Measurements from ENCODE around the gene MKNK1. TPM values are rescaled to one million over a fixed set of nuclear protein-coding genes. Genes with fewer than 3 reads are reported as not detected.

The MKNK1 gene
- total RNA-seq, 1 donor from 2014 or later = 23.4 TPM

- DNase-seq (ENCODE audit: low spot score) = no peak
These were observed 15.7 kb upstream of the MKNK1 start for GRCh38 chr1:46619656-46620258.

GRCh38 chr1:46618754-46619415 is 14.8 kb upstream of the MKNK1 start:
- DNase-seq (ENCODE audit: low spot score) = no peak

GRCh38 chr1:46617833-46618232 is 13.8 kb upstream of the MKNK1 start:
- DNase-seq (ENCODE audit: low spot score) = no peak

- DNase-seq (ENCODE audit: low spot score) = no peak
These were observed 13.2 kb upstream of the MKNK1 start for GRCh38 chr1:46617108-46617800.

- DNase-seq (ENCODE audit: low spot score) = peak; percentile 96
These were observed 12.4 kb upstream of the MKNK1 start, which contains the start of gene MOB3C for GRCh38 chr1:46616277-46617107. Gene MOB3C (minus strand): TSS chr1:46616811. CDS start chr1:46613321, 3,490 bp downstream.

GRCh38 chr1:46615735-46616134 is 11.7 kb upstream of the MKNK1 start:
- no peak for DNase-seq (ENCODE audit: low spot score)

GRCh38 chr1:46615088-46615487 is 11.0 kb upstream of the MKNK1 start:
- DNase-seq (ENCODE audit: low spot score) = no peak

GRCh38 chr1:46614604-46614984 is 10.5 kb upstream of the MKNK1 start:
- no peak for DNase-seq (ENCODE audit: low spot score)

GRCh38 chr1:46613661-46614603 is 9.9 kb upstream of the MKNK1 start:
- peak; percentile 92 for DNase-seq (ENCODE audit: low spot score)

GRCh38 chr1:46612937-46613660 is 9.0 kb upstream of the MKNK1 start:
- DNase-seq (ENCODE audit: low spot score) = no peak

GRCh38 chr1:46611691-46612221 is 7.7 kb upstream of the MKNK1 start:
- DNase-seq (ENCODE audit: low spot score) = no peak

- DNase-seq (ENCODE audit: low spot score) = no peak
These were observed 3.5 kb upstream of the MKNK1 start for GRCh38 chr1:46607345-46608130.

GRCh38 chr1:46606255-46606965 is 2.3 kb upstream of the MKNK1 start:
- no peak for DNase-seq (ENCODE audit: low spot score)

- DNase-seq (ENCODE audit: low spot score) = no peak
These were observed 1.2 kb upstream of the MKNK1 start for GRCh38 chr1:46605232-46605631.

GRCh38 chr1:46603481-46603857 is 599 bp downstream of the MKNK1 start:
- no peak for DNase-seq (ENCODE audit: low spot score)

GRCh38 chr1:46601257-46602007 is 2.6 kb downstream of the MKNK1 start:
- DNase-seq (ENCODE audit: low spot score) = no peak

GRCh38 chr1:46599059-46599970 is 4.8 kb downstream of the MKNK1 start:
- no peak for DNase-seq (ENCODE audit: low spot score)

Data from umbilical cord (tissue), 2 donors.